C4-2B (cell line): Measurements from ENCODE around the gene EPHB3.

Experiments used
- H3K27ac ChIP-seq: fragments of 450-650 bp; 2 replicates; pipeline ENCODE4 v1.5.1; 2017
- CTCF ChIP-seq: fragments of 450-650 bp; conservative IDR thresholded peaks from 2 replicates; pipeline ENCODE4 v1.5.1; 2017; ENCODE audit warnings: mild to moderate bottlenecking
- ZFX ChIP-seq: fragments of 450-650 bp; IDR thresholded peaks from 2 replicates; pipeline ENCODE4 v1.6.1; 2017

EPHB3 gene

GRCh38 chr3:184565421-184566211 is 4.0 kb downstream of the EPHB3 start:
- TF ChIP-seq CTCF (no peak), ZFX (peak; percentile 62; the same call in 1 of the 2 replicates)
- H3K27ac ChIP-seq: peak overlapping the region; percentile 86

- TF ChIP-seq CTCF (no peak), ZFX (peak; percentile 48; the same call in 1 of the 2 replicates)
- H3K27ac ChIP-seq: peak overlapping the region; percentile 86
Observed at GRCh38 chr3:184566441-184567414, 5.1 kb downstream of the EPHB3 start.

- peak overlapping the region; percentile 86 for H3K27ac ChIP-seq
- TF ChIP-seq ZFX: no peak
- no peak for TF ChIP-seq CTCF
Observed at GRCh38 chr3:184567946-184568559, 6.5 kb downstream of the EPHB3 start.

GRCh38 chr3:184568560-184568923 is 7.0 kb downstream of the EPHB3 start:
- H3K27ac ChIP-seq: peak overlapping the region; percentile 86

DNA sequence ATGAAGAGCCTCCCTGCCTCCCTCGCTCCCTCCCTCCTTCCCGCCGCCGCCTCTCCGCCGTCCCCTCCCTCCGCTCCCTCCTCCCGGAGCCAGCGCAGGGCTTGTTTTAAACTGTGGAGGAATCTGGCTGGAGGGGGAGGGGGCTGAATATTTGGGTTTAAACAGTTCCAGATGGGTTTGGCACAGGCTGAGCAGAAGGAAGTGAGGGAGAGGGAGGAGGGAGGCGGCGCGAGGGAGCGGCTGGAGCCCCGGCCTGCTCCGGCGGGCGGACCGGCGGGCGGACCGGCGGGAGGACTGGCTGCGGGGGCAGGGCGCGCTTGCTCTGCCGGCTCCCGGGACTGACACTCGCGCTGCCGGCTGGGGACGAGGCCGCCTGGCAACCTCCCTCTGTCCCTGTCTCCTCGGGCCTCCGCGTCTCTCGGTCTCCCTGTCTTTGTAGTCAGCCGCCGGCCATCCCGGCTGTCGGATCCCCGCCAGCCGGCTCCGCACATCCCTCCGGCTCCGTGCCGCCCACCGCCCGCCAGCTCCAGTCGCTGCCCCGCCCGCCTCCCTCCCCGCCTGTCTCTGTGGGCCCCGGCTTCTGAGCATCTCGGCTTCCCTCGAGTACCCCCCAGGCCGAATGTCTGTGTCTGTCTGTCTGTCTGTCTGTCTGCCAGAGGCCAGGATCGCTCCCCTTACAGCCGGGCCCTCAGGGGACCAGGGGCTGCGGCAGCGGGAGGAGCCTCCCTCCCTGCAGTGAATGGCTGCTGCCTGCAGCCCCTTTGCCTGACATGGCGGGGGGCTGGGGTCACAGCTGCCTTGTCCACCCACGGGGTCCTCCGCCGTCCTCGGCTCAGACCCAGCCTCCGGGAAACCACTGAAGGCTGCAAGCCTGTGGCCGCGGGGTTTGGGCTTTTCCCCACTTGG is 7.6 kb downstream of the EPHB3 start:
- H3K27ac ChIP-seq: peak overlapping the region; percentile 86
- TF ChIP-seq ZFX: no peak
- TF ChIP-seq CTCF: no peak

More at GRCh38 chr3:184568560-184568923, 7.0 kb downstream of the EPHB3 start:
- TF ChIP-seq CTCF (no peak), ZFX (no peak)

GRCh38 chr3:184570035-184570434 is 8.4 kb downstream of the EPHB3 start:
- TF ChIP-seq CTCF (no peak), ZFX (no peak)
- H3K27ac ChIP-seq: peak overlapping the region; percentile 86; the same call in 1 of the 2 replicates
